ENCODE measurements around the gene INTS7. TPM values are rescaled to one million over a fixed set of nuclear protein-coding genes. Genes with fewer than 3 reads are reported as not detected.
A peak's percentile ranks its signal among the peaks of the same experiment; 100 is the strongest.

INTS7 gene
- total and polyA plus RNA-seq, 9 of the 15 experiments (the other 6 are each of a cell fraction or from before 2014, with no cell fraction given): 27.3 to 68.4 (median 40.4) TPM

- TF ChIP-seq FOSL1 (tag; conservative IDR thresholded peaks at IDR 0.05) (0 out of 2 replicates have a peak, but pooled peaks have one; percentile 2), PHF21A (IDR thresholded peaks at IDR 0.05; ENCODE audit: borderline replicate concordance, low read depth) (0 out of 2 replicates have a peak, but pooled peaks have one; percentile 2), HMG20B (CRISPR knock-in tag; IDR thresholded peaks at IDR 0.05) (no peak), IRF2 (CRISPR knock-in tag; IDR thresholded peaks at IDR 0.05) (no peak), MTA2 (IDR thresholded peaks at IDR 0.05; ENCODE audit: low read depth) (no peak), BMI1 (IDR thresholded peaks at IDR 0.05; ENCODE audit: low read length) (no peak), PHF20 (IDR thresholded peaks at IDR 0.05; ENCODE audit: partially characterized antibody) (no peak), ETV1 (tag; conservative IDR thresholded peaks at IDR 0.05; ENCODE audit: low read depth) (0 out of 2 replicates have a peak, but pooled peaks have one; percentile 5), MLX (CRISPR knock-in tag; conservative IDR thresholded peaks at IDR 0.05) (peak in 1 of 2 experiments; percentile 74; a peak in 1 of 4 replicates), ZBTB7A (IDR thresholded peaks at IDR 0.05; ENCODE audit: borderline replicate concordance, control insufficient read depth, low read depth, low read length) (no peak), ZFX (CRISPR knock-in tag; IDR thresholded peaks at IDR 0.05) (peak; percentile 43; the same call in 1 of the 2 replicates), ZNF551 (CRISPR knock-in tag; IDR thresholded peaks at IDR 0.05) (no peak), GABPA (tag; conservative IDR thresholded peaks at IDR 0.05; ENCODE audit: low read depth) (peak; percentile 57; the same call in 1 of the 2 replicates), CBX3 (IDR thresholded peaks at IDR 0.05; ENCODE audit: borderline replicate concordance in 1 of 2, low read length in 2 of 2) (peak in 1 of 2 experiments; percentile 18; a peak in 1 of 3 replicates), PHF8 (IDR thresholded peaks at IDR 0.05; ENCODE audit: borderline replicate concordance, low read length) (peak; percentile 91), ZBTB1 (CRISPR knock-in tag; IDR thresholded peaks at IDR 0.05; ENCODE audit: borderline replicate concordance, low read depth) (peak; percentile 71), HDGF (IDR thresholded peaks at IDR 0.05) (peak; percentile 24; the same call in 1 of the 2 replicates), ETV5 (CRISPR knock-in tag; IDR thresholded peaks at IDR 0.05; ENCODE audit: low read depth) (peak; percentile 65; the same call in 1 of the 2 replicates), STAT6 (CRISPR knock-in tag; IDR thresholded peaks at IDR 0.05) (0 out of 2 replicates have a peak, but pooled peaks have one; percentile 12), HMBOX1 (IDR thresholded peaks at IDR 0.05) (peak; percentile 14; the same call in 1 of the 2 replicates), MAFF (IDR thresholded peaks at IDR 0.05; ENCODE audit: low read length) (no peak), STAT5A (IDR thresholded peaks at IDR 0.05; ENCODE audit: borderline replicate concordance, low read length) (0 out of 2 replicates have a peak, but pooled peaks have one; percentile 33), L3MBTL2 (IDR thresholded peaks at IDR 0.05) (peak; percentile 64)
These were observed 663 bp upstream of the INTS7 start (continued) for GRCh38 chr1:212035835-212036605.

Data from K562 (cell line).